Fibroblast of skin of scalp (primary cell): ENCODE data around the gene ALK.

ENCODE experiments used
- DNase-seq: peaks from one replicate; pipeline ENCODE4 v3.0.0-alpha.2; 2013

ALK gene

DNA sequence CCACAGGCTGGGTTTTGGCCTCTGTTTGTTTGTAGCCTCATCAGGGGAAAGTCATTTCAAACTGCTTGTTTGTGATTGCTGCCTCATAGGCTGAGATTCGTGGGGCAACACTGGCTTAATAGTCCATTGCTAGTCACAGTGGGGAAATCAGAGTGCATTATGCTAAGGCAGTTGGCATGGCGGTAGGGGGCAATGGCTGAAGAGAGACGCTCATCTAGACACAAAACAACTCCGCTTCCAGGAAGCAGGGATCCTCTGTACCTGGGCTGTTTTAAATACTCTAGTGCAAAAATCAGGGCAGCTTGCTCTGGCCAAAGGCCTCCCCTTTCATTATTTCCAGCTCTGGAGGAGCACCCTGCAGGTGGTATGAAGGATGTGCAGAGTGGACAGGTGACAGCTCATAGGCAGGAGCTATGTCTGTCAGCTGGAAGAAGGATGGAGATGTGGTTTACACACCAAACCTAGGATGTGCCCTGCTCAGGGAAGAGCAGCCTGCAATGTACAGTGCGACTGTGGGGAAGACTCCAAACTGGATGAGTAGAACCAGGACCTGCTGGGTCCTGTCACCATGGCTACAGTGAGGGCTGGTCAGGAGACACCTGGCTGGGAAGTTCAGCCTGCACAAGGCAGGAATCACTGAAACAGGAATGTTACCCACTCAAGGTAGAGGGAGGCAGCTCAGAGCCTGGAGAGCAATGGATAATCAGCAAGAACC is 571.9 kb downstream of the ALK start:
- no peak for DNase-seq

DNA sequence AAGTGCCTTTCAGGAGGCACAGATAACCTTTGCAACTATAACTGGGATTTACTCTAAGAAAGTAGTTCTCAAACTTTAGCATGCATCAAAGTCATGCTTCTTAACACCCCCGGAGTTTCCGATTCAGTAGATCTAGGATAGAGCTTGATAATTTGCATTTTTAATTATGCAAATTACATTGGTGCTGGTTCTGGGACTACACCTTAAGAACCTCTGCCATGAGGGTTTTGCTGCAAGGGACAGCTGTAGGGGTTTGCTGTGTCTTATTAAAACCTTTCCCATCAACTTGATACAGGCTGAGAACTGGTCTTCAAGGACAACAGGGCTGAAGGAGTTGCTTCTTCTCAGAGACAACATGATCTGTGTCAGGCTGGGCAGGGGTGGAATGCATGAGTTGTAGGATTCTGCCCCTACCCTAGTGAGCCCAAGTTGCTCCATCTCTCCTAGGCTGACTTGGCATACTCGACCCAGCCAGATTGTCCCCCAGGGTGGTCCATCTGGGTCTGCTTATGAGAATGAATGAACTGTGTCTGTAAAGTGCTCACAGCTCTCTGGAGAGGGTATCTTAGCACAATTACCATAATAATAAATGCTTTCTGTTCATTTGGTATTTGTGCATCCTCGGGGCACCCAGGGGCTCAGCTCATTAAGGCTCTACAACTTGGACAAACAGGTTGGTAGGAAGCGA is 573.5 kb downstream of the ALK start:
- no peak for DNase-seq

DNA sequence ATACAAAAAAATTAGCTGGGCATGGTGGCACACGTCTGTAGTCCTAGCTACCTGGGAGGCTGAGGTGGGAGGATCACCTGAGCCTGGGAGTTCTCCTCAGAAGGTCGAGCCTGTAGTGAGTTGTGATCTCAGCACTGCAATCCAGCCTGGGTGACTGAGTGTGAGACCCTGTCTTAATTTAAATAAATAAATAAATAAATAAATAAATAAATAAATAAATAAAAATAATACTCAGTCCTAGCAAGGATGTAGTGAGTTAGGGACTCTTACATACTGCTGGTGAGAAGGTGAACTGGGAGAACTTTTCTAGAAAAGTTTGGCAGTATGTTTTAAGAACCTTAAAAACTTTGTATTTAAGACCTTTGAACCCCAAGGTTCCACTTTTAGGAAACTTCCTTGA is 576.1 kb downstream of the ALK start:
- DNase-seq = no peak

DNA sequence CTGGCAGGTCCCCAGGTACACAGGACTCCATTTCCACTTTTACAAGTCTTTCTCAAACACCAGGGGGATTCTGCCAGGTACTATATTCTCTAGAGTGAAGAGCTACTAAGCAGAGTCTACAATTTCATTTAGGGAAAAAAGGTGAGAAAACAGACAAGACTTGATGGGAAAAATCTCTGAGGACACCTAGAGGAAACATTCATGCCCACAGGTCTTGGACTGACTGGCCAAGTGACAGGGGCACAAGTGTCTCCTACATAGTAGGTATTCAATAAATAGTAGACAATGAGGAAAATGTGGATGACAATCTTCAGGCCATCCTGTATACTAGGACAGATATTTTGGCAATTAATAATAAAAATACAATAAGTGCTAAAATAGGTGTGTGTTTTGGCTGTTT is 577.6 kb downstream of the ALK start:
- DNase-seq = no peak

GRCh38 chr2:29336341-29337241 is 584.8 kb downstream of the ALK start:
- DNase-seq = no peak

- no peak for DNase-seq
Observed at GRCh38 chr2:29335396-29335795, 586.0 kb downstream of the ALK start.

DNA sequence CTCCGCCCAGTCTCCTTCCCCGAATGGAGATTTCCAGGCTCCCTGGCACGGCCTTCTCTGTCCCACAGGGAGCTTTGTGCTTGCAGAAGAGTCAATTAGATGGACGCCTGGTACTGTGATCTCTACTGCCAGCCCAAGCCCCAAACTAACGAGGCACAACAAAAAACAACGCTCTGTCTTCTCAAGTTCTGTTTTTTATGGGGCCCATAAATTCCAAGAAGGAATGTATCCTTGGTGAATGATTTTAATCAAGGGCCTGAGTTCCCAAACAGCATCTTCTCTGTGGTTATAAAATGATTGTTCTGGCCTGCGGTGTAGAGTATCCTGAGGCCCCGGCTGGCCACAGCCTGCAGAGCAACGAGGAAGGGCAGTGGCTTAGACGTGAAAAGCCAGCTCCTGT is 586.7 kb downstream of the ALK start:
- DNase-seq = no peak

GRCh38 chr2:29332540-29332939 is 588.8 kb downstream of the ALK start:
- no peak for DNase-seq

DNA sequence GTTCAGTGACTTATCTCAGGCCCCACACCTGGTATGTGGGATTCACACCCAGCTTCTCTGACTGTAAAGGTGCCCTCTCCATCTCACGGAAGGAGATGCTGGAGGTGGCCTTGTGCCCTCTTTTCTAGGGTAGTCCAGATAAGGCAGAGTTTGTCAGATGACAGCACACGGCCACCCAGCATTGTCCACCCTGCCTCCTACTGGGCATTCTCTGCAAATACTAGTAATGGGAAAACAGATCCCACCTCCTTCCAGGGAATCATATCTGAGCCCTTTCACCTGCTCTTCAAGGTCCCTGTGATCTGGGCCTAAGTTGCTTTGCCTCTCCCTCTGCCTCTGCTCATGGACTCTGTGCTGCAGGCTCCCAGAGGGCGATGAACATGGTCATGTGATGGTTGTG is 591.5 kb downstream of the ALK start:
- DNase-seq = no peak

GRCh38 chr2:29326926-29327325 is 594.5 kb downstream of the ALK start:
- DNase-seq = no peak

- DNase-seq = no peak
Observed at GRCh38 chr2:29325544-29325943, 595.8 kb downstream of the ALK start.

- DNase-seq = peak; percentile 41
Observed at GRCh38 chr2:29323961-29324360, 597.4 kb downstream of the ALK start.

DNA sequence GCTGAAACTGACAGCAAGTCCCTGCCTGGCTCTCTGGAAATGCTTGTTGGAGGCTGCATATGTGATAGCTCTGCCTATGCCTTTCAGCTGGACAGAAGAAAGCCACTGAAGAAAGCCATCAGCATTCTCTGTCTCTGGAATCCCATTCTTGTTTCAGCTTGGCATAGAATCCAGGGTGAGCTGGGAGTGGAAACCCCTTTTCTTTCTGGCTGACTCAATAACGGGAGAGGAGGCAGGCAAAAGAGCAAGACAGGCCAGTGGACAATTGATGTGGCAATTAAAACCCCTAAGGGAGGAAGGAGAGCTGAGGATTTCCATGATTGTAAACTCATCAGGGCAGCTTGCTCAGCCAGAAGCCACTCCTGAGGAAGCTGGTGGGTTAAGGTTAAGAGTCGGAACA is 598.1 kb downstream of the ALK start:
- no peak for DNase-seq

DNA sequence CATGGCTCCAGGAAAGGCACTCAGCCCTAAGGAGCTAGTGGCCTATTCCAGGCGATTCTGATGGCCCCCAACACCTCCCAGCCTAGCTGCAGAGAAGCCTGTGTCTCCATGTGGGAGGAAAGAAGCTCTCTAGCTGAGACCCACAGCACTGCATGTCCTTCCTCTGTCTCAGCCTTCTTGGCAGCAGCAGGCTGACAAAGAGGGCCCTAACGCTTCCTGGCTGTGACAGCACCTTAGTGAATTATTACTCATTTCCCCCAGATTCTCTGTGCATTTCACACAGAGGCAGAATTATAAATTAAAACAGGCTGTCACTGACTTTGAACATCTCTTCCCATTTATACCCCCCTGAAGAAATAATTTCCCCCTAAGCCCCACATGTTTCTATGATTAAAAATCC is 599.4 kb downstream of the ALK start:
- DNase-seq = peak; percentile 79

GRCh38 chr2:29317801-29318485 is 603.4 kb downstream of the ALK start:
- no peak for DNase-seq

DNA sequence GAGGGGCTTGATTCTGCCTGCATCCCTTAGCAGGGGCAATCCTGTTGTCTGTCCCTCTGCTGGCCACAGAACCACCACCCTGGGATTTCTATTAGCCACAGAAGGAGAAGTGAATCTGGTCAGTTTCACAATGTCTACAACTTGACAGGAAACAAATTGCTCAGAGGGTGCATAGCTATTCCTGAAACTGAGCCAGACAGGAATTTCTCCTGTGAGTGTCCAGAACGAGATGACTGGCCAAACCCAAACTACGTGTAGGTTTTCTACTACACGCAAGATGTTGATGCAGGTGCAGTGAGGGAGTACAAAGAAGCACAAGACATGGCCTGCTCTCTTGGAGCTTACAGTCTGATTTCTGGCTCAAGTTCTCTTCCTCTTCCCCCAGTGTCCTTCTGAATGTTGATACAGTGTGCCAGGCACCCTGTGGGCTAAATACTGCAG is 604.3 kb downstream of the ALK start:
- peak; percentile 47 for DNase-seq

- peak; percentile 56 for DNase-seq
Observed at GRCh38 chr2:29314816-29315571, 606.4 kb downstream of the ALK start.

DNA sequence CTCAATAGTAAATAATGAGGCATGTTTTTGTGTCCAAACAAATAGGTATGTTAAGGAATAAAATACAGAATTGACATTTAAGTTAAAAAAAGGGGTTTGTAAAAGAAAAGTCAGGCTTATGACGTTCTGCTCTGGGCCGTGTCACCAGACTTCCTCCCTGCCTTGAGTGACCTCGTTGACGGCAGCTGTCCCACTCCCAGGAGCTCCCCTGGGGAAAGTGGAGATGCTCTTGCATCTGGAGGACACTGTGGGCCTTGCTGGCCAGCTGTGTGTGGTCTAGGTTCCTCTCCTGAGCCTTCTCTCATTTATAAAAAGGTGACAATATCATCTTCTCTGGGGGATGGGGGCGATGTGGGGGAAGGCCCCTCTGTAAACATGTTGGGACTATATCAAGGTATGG is 609.9 kb downstream of the ALK start:
- DNase-seq = no peak

GRCh38 chr2:29310650-29311348 is 610.6 kb downstream of the ALK start:
- DNase-seq = no peak

- peak; percentile 73 for DNase-seq
Observed at GRCh38 chr2:29309090-29310029, 612.0 kb downstream of the ALK start.
